ENCODE results near the gene LGALS9B.
"Not testable (repeated sequence)": the region's sequence is repeated elsewhere in the genome, so short reads cannot be mapped to it uniquely, and the experiment has no call there.

The LGALS9B gene

GRCh38 chr17:20466553-20466952 lies 786 bp downstream of the LGALS9B start:
- DNase-seq, result not testable (repeated sequence)

DNA sequence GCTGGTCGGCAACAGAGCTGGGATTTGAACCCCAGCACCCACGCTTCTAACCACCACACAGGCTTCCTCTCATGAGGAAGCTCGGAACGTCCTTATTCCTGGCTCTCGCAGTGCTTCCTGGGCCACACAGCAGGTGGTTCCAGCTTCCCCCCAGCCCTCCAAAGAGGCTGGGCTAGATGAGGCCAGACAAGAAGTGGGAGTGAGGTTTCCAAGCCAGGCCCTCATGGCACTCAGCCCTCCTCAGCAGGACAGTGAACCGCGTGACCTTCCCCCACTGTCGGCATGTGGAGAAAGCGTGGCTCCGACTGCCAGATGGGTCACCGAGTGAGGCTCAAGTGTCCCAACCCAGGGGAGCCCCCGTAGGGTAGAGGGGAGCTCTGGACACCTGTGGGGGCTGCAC lies 1.8 kb downstream of the LGALS9B start:
- not testable (repeated sequence) for DNase-seq

DNA sequence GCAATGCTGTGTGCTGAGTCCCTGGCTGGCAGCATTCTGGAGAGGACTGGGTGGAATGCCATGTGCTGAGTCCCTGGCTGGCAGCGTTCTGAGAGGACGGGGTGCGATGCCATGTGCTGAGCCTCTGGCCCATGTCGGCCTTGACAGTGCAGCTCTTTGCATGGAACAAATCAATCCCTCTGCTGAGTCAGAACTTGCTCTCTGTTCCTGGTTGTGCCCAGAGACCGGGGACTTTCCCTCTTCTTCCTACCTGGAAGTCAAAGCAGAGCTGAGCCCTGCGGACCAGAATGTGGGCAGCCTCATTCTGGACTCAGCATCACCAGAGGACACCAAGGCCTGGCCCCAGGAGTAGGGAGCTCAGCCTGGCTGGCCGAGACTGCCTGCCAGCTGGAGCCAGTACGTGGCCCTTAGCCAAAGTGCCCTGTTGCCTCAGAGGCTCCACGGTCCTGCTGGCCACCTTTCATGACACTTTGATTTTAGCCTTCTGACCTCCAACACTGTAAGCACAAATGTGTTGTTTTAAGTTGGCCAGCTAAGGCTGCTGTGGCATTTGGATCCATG lies 2.4 kb downstream of the LGALS9B start:
- DNase-seq, result not testable (repeated sequence)

DNA sequence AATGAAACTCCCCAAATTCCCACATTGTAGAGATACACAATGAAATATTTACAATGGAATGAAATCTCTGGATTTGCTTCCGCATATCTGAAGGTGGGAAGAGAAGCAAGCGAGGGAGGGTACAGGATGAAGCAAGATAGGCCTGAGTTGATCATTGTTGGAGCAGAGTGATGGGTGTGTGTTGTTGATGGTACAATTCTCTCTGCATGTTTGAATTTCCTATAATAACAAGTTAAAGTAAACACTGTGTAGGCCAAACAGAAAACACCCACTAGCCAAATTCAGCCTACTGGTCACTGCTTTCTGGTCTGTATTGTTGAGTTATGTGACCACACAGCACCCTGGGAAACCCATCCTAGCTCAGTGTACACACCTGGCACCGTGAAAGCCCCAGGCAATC lies 5.2 kb downstream of the LGALS9B start:
- DNase-seq, result not testable (repeated sequence)

DNA sequence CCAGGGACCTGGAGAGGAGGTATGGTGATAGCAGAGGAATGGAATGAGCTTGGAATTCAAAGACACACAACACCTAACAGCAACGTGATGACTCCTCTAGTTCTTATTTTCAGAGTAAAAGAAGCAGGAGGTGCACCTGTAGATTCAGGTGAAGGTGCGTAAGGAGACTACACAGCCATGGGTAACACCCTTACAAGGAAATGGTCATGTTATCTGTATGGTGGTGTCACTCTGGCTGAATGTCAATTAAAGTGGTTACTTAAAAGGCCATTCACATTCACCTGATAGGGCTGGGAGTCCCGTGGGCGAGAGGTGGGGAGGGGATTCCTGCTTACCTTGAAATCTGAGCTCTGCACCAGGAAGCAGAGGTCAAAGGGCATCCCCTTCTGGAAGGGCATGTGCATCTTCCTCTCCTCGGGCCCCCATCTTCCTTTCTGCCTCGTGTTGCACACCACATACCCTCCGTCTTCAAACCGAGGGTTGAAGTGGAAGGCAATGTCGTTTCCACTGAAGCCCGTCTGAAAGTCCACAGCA lies 9.4 kb downstream of the LGALS9B start:
- DNase-seq, result not testable (repeated sequence)

GRCh38 chr17:20455106-20455505 lies 12.2 kb downstream of the LGALS9B start:
- DNase-seq, result not testable (repeated sequence)

DNA sequence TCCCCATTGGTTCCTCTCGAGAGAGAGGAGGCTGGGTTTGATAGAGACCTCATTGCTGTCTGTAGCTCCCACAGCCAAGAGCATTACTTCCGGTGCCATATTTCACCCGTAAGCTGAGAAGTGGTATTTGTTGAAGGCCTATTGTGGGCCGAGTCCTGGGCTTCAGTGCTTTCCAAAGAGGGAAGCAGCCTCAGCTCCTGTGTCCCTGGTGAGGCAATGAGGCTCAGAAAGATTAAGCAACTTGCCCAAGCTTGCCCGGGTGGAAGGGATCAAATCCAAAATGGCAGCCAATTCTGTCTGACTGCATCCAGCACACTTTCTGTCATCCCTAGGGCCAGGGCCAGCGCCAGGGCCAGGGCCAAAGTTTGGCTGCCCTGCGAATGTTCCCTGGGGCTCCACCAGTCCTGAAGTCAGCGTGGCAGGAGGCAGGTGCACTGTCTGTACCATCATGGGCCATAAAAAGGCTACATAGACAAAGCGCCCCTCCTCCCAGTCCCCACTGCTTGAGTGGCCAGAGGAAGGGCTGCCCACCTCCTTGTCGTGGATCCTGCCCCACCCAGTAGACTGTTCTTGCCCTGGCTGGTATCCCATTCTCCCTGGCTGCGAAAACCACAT lies 13.4 kb downstream of the LGALS9B start:
- DNase-seq, result not testable (repeated sequence)

GRCh38 chr17:20450852-20451251 lies 16.5 kb downstream of the LGALS9B start:
- not testable (repeated sequence) for DNase-seq

- not testable (repeated sequence) for DNase-seq
Observed at GRCh38 chr17:20447534-20448321, 19.6 kb downstream of the LGALS9B start.

GRCh38 chr17:20446895-20447294 lies 20.4 kb downstream of the LGALS9B start:
- DNase-seq, result not testable (repeated sequence)

DNA sequence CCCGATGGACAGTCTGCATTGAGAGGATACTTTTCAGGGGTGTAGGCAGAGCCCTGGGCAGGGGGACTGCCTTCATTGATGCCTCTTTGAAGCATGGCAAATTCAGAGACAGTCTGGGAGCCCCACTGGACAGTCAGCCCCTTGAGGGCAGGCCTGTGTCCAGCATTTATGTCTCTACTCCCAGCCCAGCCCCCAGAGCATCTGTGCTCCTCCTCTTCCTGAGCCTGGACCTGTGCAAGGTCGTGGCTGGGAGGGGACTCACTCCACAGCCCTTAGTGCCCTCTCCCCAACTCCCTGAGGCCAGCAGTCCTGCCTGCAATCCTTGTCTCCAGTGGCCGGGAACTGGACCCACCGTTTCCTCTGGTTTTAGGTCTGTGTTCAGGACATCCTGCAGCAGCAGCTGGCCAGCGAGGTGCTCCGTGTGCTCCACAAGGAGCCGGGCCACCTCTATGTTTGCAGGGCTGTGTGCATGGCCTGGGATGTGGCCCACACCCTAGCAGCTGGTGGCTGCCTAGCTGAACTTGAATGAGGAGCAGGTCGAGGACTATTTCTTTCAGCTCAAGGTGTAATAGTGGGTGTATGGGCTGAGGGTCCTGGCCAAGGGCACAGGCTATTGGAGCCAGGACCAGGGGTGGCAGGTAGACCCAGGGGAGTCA lies 22.6 kb downstream of the LGALS9B start:
- not testable (repeated sequence) for DNase-seq

GRCh38 chr17:20444173-20444572 lies 23.2 kb downstream of the LGALS9B start:
- not testable (repeated sequence) for DNase-seq

DNA sequence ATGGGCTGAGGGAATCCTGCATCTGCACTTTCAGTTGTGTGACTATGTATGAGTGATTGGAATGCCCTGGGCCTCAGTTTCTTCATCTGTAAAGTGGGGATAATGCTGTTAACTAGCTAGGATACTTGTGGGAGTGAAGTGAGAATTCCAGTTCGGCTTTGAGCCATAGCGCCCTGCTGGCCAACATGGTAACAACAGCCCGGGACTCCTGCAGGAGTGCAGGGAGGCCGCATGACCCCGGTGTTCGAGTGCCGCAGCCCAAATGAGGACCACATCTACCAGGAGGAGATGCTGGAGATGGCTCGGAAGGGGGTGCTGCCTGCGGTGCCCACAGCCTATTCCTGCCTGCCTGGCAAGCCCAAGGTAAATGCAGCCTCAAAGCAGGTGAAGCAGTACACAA lies 23.7 kb downstream of the LGALS9B start:
- not testable (repeated sequence) for DNase-seq

DNA sequence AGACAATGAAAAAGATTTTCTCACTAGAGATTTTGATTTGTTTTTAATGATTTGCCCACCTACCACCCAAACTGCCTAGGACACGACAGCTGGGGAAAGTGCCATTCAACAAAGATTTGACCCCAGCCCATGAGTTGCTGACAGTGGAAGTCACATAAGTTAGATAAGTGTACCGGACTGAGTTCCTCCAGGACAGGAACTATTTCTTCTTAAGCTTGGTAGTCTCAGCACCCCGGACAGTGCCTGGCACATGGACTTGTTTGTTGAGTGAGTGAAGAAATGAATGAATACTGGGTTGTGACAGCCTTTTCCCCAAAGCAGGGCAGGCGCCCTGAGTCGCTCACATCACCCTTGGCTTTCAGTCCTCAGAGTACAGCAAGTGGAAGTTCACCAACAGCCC lies 26.7 kb downstream of the LGALS9B start:
- DNase-seq, result not testable (repeated sequence)

- DNase-seq, result not testable (repeated sequence)
Observed at GRCh38 chr17:20435166-20435565, 32.2 kb downstream of the LGALS9B start.

GRCh38 chr17:20433382-20433781 lies 34.0 kb downstream of the LGALS9B start:
- DNase-seq, result not testable (repeated sequence)

- not testable (repeated sequence) for DNase-seq
Observed at GRCh38 chr17:20427264-20427663, 40.1 kb downstream of the LGALS9B start.

DNA sequence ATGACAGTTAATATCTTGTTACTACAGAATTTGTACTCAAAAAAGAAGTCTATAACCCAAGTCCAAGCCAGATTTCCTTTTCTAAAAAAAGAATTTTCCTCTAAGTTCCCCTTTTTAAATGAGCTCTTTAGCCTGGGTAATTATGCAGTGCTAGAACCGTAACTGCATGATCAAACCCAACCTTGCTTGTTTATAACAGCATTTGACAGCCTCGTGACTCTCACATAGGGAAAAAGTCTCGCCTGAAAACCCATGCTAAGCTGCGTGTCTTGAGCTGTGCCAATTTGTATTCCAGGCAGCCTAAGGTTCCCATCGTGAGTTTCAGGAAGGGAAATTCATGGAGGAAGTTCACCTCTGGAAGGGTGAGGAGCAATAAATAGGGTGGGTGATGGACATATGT lies 44.5 kb downstream of the LGALS9B start:
- DNase-seq, result not testable (repeated sequence)

GRCh38 chr17:20418838-20419237 lies 48.5 kb downstream of the LGALS9B start:
- not testable (repeated sequence) for DNase-seq

GRCh38 chr17:20417492-20418080 lies 49.8 kb downstream of the LGALS9B start:
- not testable (repeated sequence) for DNase-seq

- DNase-seq, result not testable (repeated sequence)
Observed at GRCh38 chr17:20416381-20416911, 50.9 kb downstream of the LGALS9B start.

DNA sequence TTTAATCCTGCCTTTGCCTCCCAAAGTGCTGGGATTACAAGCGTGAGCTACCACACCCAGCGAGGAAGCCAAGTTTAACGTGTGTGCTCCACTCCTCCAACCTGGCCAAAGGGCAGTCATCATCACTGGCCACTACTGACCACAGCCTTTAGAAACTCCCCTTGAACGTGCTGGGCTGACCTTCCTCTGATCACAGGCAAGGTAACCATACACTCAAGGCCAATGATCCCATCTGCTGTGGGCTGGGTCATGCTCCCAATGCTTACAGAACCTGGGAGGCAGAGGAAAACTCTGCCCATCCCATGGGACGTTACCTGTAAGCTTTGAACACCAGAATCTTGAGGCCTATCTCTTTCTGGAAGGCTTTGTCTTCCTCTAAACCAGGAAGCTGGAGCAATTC lies 51.9 kb downstream of the LGALS9B start:
- not testable (repeated sequence) for DNase-seq
